Upper lobe of left lung (tissue), 6 donors: ENCODE measurements around the gene TTC28. TPM values are rescaled to one million over a fixed set of nuclear protein-coding genes. Genes with fewer than 3 reads are reported as not detected.

Experiments
- ATAC-seq, 2 donors: fragments of 200-7000 bp; cut with Tn5 transposase; one replicate each; pipeline ENCODE4 v1.9.1; 2022; ENCODE audit warnings: mild to moderate bottlenecking in 2 of 2, moderate library complexity in 2 of 2; ENCODE audit not compliant: low FRiP score in 2 of 2
- DNase-seq, 2 donors: peaks; one replicate each; pipeline ENCODE4 v3.0.0-alpha.2; 2019 to 2020
- H3K27ac ChIP-seq, 4 donors: fragments of 200-600 bp; sonication (generic); one replicate each; pipeline ENCODE4 v1.5.1; 2016 to 2019
- H3K27me3 ChIP-seq, 4 donors: fragments of 200-600 bp; sonication (generic); one replicate each; pipeline ENCODE4 v1.5.1; 2017 to 2019
- H3K36me3 ChIP-seq, 4 donors: fragments of 200-600 bp; sonication (generic); one replicate each; pipeline ENCODE4 v1.5.1; 2016 to 2019
- H3K4me1 ChIP-seq, 4 donors: fragments of 200-600 bp; sonication (generic); one replicate each; pipeline ENCODE4 v1.5.1; 2018 to 2019
- H3K4me3 ChIP-seq, 4 donors: fragments of 200-600 bp; sonication (generic); one replicate each; pipeline ENCODE4 v1.5.1; 2017 to 2019; ENCODE audit warnings: mild to moderate bottlenecking in 2 of 4, moderate library complexity in 1 of 4
- H3K9me3 ChIP-seq, 4 donors: fragments of 200-600 bp; sonication (generic); one replicate each; pipeline ENCODE4 v1.5.1; 2018 to 2019
- CTCF ChIP-seq, 6 experiments: fragments of 450-650 bp in 4 of 6; fragments of 200-600 bp in 2 of 6; sonication (generic) in 2 of 6; IDR thresholded peaks; one replicate each; pipeline ENCODE4 v1.5.1; 2016 to 2019; ENCODE audit warnings: antibody characterized with exemption in 6 of 6
- EP300 ChIP-seq, 4 donors: sonication (generic); formaldehyde crosslinking; IDR thresholded peaks; one replicate each; pipeline ENCODE4 v1.5.1; 2017; ENCODE audit warnings: antibody characterized with exemption in 4 of 4, control low read depth in 2 of 4
- POLR2A ChIP-seq, 4 donors: fragments of 450-650 bp; IDR thresholded peaks; one replicate each; pipeline ENCODE4 v1.5.1; 2016 to 2017; ENCODE audit warnings: antibody characterized with exemption in 4 of 4, mild to moderate bottlenecking in 2 of 4
- POLR2AphosphoS5 ChIP-seq, 2 donors: sonication (generic); formaldehyde crosslinking; IDR thresholded peaks; one replicate each; pipeline ENCODE4 v1.5.1; 2017; ENCODE audit warnings: antibody characterized with exemption in 2 of 2
- WGBS, 2 donors: methylation state at CpG; one replicate each; pipeline ENCODE4 v1.1.5; 2017 to 2018; 5-methylcytosine and 5-hydroxymethylcytosine counted together
- total RNA-seq, 6 donors: library from RNA; depleted of rRNA in 4 of 6; stranded (reverse); fragments of >200 nt in 4 of 6; gene quantifications; one replicate each; pipeline versions ENCODE4 v1.1.0 to v1.2.1, GENCODE V29; 2016 to 2021
- donor health status: DM: no; HTN: no; CAD: no; lungs with moderate emphysema.
- donor health status: DM: no; HTN: yes; CAD: no; lungs with severe emphysema.

The TTC28 gene
- total RNA-seq, 6 donors from 2014 or later = 30.1 to 69.4 (median 41.4) TPM

GRCh38 chr22:28351476-28351875 is 328.2 kb downstream of the TTC28 start:
- peaks cover 0 to 3% (median 0%) of the 10 kb centered on the region in 4 donors for H3K4me1 ChIP-seq
- no peak for DNase-seq
- no peaks in the 10 kb centered on the region for H3K9me3 ChIP-seq
- H3K27ac ChIP-seq = no peak overlapping the region
- no peaks in the 10 kb centered on the region for H3K27me3 ChIP-seq
- no peaks in the 10 kb centered on the region for H3K36me3 ChIP-seq
- no peak overlapping the region for H3K4me3 ChIP-seq
- no peak for TF ChIP-seq CTCF (IDR thresholded peaks at IDR 0.05)
- TF ChIP-seq EP300 (IDR thresholded peaks at IDR 0.05) = no peak
- TF ChIP-seq POLR2AphosphoS5 (IDR thresholded peaks at IDR 0.05) = no peak
- no peak for TF ChIP-seq POLR2A (IDR thresholded peaks at IDR 0.05)
- no peak for ATAC-seq
- 48 to 54% methylated on average over 2 of the region's 2 CpGs for WGBS, 2 donors

DNA sequence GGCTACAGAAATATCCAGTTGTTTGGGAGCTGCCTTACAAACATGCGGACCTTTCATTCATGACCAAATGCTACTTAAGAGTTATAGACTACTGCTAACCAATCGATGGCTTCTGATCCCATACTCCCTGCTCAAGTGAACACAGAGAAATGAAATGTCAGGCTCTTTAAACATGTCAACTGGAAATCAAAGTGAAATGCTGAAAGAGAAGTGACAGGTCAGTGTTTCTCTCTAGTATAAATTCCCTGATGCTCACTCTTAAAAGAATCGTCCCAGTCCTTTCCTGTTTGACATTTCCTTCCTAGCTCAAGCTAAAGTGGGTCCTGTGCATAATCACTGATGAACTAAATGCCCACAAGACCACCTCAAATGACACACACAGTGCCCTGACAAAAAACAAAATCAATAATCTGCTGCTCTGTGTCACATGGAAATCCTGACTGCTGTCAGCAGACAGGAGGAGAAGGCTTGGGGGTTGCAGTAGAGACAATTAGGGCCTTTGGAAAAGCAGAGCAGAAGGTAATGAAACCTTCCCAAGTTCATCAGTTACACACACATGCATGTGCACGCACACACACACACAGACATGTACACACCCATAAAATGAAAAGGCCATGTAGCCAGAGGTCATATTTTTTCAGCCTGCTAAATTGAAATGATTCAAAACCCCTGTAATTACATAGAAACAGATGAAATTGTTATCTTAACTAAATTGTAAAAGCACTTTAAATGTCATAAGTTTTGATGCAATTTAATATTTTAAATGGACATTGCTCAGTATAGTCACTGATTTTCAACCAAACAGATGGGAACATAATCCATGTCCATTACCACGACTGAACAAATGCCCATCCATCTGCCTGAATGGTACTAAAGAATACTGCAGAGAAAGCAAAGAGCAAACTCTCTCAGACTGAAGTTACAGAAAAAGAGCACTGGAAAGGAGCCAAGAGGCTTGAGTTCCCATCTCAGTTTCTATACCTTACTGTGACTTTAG is 330.7 kb downstream of the TTC28 start:
- H3K36me3 ChIP-seq = no peaks in the 10 kb centered on the region
- no peak for TF ChIP-seq POLR2AphosphoS5 (IDR thresholded peaks at IDR 0.05)
- no peak for TF ChIP-seq POLR2A (IDR thresholded peaks at IDR 0.05)
- TF ChIP-seq CTCF (IDR thresholded peaks at IDR 0.05) = no peak
- TF ChIP-seq EP300 (IDR thresholded peaks at IDR 0.05) = no peak
- H3K4me3 ChIP-seq = no peak overlapping the region
- DNase-seq = no peak
- H3K27me3 ChIP-seq = no peaks in the 10 kb centered on the region
- ATAC-seq = no peak
- no peak overlapping the region for H3K27ac ChIP-seq
- H3K9me3 ChIP-seq = no peaks in the 10 kb centered on the region
- H3K4me1 ChIP-seq = peaks cover 0 to 3% (median 0%) of the 10 kb centered on the region in 4 donors
- 59 to 60% methylated on average over 5 of the region's 5 CpGs for WGBS, 2 donors

DNA sequence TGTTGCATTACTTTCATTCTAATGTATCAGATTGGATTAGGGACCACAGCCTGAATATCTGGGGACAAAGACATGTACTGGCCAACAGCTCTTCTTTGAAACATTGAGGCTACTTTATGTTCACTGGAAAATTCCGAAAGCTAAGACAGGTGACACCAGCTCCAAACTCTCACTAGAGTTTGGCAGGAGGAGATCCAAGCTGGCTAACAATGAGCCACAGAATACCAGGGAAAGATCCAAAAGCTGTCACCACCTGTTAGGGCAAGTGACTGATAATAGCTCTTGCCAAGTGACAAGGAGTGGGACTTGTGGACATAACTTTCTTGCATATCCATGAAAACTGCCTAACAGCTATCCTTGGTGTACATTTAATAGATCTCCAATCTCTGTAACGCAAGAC is 333.3 kb downstream of the TTC28 start:
- DNase-seq (no peak), ATAC-seq (no peak)
- no peak overlapping the region for H3K4me3 ChIP-seq
- TF ChIP-seq EP300 (IDR thresholded peaks at IDR 0.05) (no peak), CTCF (IDR thresholded peaks at IDR 0.05) (no peak), POLR2A (IDR thresholded peaks at IDR 0.05) (no peak), POLR2AphosphoS5 (IDR thresholded peaks at IDR 0.05) (no peak)
- H3K9me3 ChIP-seq = no peaks in the 10 kb centered on the region
- H3K36me3 ChIP-seq = no peaks in the 10 kb centered on the region
- 89 to 91% methylated on average over 2 of the region's 2 CpGs for WGBS, 2 donors
- no peaks in the 10 kb centered on the region for H3K27me3 ChIP-seq
- H3K27ac ChIP-seq = no peak overlapping the region
- peaks cover 0 to 3% (median under 1%) of the 10 kb centered on the region in 4 donors for H3K4me1 ChIP-seq

- TF ChIP-seq POLR2AphosphoS5 (IDR thresholded peaks at IDR 0.05) (no peak), CTCF (IDR thresholded peaks at IDR 0.05) (no peak), POLR2A (IDR thresholded peaks at IDR 0.05) (no peak), EP300 (IDR thresholded peaks at IDR 0.05) (no peak)
- WGBS, 2 donors = 77 to 81% methylated on average over 7 of the region's 7 CpGs
- peak in 1 of 2 donors; percentile 72 for ATAC-seq
- Histone ChIP-seq H3K27ac (no peak overlapping the region), H3K27me3 (no peaks in the 10 kb centered on the region), H3K4me1 (peaks cover 0 to 9% (median 1%) of the 10 kb centered on the region in 4 donors), H3K36me3 (no peaks in the 10 kb centered on the region), H3K9me3 (no peaks in the 10 kb centered on the region), H3K4me3 (no peak overlapping the region)
- DNase-seq = no peak
Observed at GRCh38 chr22:28344918-28345703, 334.5 kb downstream of the TTC28 start.
